Ovary (tissue), 3 donors: Measurements from ENCODE around the gene MYH15.

Experiments
- CTCF ChIP-seq, 3 donors: fragments of 450-650 bp in 2 of 3; fragments of 200-600 bp in 1 of 3; IDR thresholded peaks; one replicate each; pipeline versions ENCODE4 v1.5.1 to v1.8.0; 2016 to 2022; ENCODE audit warnings: antibody characterized with exemption in 3 of 3, mild to moderate bottlenecking in 1 of 3
- EP300 ChIP-seq: sonication (generic); formaldehyde crosslinking; IDR thresholded peaks from one replicate; pipeline ENCODE4 v1.6.1; 2017; ENCODE audit warnings: antibody characterized with exemption
- donor health status: DM: no; HTN: no; CAD: no.

- no peak for TF ChIP-seq EP300
- TF ChIP-seq CTCF (IDR thresholded peaks at IDR 0.05) = no peak
Observed at GRCh38 chr3:108357042-108357441, 153.4 kb downstream of the MYH15 start.
